ENCODE data around the gene PARN.
"Not testable (repeated sequence)": the region's sequence is repeated elsewhere in the genome, so short reads cannot be mapped to it uniquely, and the experiment has no call there.

- TF ChIP-seq CTCF, POLR2A (IDR thresholded peaks at IDR 0.05): not testable (repeated sequence)
Measured at GRCh38 chr16:14402114-14403000, 227.7 kb downstream of the PARN start.
